Amniotic epithelial cell (primary cell): Measurements from ENCODE around the gene CILP2.
A peak's percentile ranks its signal among the peaks of the same experiment; 100 is the strongest.

Experiments used
- DNase-seq: peaks from one replicate; pipeline ENCODE4 v3.0.0-alpha.2; 2010; ENCODE audit warnings: low read depth

Gene CILP2

DNA sequence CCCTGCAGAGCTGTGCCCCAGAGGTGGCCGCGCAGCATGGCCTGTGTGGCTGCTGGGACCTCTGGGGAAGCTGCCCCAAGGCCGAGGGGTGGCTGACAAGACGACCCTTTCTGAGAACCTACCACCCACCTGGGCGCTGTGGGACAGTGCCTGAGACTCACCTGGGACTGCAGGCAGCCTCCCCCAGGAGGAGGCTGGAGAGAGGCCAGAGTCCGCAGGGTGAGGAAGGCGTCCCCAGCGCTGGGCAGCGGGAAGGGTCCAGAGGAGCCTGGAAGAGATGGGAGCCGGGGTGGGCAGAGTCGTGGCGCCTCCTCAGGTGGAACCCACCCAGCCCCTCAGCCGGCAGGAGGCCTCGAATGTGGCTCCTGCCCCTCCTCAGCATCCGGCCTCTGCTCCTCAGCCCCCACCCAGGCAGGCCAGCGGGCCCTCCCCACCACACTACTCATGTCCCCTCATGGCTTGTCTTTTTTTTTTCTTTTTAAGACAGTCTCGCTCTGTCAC is 25.3 kb downstream of the CILP2 start:
- DNase-seq = no peak

DNA sequence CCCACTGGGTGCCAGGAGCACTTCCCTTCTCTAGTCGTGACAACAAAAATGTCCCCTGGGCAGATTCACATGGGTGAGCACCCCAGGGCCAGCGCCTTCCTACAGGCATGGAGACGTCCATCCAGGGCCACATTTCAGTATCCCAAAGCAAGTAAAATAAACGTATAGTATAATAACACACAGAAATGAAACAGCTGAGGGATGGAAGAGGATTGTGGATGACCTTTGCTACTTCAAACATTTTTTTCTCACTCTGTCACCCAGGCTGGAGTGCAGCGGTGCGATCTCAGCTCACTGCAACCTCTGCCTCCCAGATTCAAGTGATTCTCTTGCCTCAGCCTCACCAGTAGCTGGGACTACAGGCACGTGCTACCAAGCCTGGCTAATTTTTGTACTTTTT is 28.2 kb downstream of the CILP2 start:
- no peak for DNase-seq

DNA sequence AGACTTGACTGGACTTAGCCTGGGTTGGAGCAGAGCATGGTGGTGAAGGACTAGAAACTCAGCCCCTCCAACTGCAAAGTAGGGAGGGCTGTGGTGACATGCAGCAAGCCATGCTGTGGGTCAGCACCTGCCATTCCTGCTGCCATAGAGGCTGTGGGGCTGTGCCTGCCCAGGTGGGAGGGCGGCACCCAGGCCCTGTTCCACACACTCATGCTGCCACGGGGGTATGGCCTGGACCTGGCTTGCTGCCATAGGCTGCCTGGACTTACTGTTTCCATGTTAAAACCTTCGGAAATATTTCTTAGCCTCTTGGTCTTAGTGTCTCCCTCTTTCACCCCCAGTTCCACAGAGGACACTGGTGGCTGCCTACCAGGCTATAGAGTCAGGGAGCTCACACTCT is 29.3 kb downstream of the CILP2 start:
- DNase-seq = no peak

DNA sequence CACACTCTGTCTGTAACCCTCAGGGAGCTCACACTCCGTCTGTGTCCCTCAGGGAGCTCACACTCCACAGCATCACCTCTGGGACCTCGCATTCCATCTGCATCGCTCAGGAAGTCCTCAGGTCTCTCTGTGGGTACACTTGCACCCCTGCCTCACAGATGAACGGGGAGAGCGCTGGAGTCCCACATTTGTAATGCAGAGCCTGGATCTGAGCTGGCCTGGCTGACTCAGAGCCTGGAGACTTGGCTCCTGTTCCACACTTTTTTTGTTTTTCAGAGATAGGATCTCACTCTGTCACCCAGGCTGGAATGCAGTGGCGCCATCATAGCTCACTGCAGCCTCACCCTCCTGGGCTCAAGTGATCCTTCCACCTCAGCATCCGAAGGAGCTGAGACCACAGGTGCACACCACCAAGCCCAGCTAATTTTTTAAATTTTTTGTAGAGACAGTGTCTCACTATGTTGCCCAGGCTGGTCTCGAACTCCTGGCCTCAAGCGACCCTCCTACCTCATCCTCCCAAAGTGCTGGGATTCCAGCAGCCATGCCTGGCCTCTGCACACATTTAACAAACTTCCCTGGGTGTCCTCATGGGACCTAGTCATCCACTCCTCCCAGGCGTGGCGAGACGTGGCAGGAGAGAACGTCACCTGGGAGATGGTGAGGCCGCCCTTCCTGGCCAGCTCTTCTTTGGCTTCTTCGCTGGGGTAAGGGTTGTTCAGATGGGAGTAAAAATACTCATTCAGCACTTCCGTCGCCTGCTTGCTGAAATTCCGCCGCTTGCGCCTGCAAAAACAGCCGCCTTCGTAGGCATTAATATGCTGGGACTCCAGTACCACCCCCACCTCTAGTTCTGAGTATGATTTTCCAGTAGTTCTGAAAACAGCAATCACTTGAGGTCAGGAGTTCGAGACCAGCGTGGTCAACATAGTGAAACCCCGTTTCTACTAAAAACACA is 31.0 kb downstream of the CILP2 start:
- DNase-seq = peak; percentile 37

DNA sequence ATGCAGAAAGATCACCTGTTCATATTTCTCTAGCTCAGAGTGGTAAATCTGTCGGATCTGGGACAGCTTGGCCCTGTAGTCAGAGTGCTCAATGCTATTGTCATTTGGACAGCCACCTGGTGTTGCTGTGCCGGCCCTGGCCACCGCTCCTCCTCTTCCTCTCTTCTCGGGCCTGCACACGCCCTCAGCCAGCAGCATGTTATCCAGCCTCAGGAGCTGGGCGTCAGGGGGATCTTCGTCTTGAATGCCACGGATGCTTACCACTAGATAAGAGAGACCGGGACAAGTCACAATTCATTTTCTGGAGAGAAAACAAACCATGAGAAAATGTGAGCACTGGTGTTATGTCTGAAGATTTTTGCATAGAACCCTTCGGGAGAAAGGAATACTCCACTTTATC is 32.5 kb downstream of the CILP2 start:
- no peak for DNase-seq

DNA sequence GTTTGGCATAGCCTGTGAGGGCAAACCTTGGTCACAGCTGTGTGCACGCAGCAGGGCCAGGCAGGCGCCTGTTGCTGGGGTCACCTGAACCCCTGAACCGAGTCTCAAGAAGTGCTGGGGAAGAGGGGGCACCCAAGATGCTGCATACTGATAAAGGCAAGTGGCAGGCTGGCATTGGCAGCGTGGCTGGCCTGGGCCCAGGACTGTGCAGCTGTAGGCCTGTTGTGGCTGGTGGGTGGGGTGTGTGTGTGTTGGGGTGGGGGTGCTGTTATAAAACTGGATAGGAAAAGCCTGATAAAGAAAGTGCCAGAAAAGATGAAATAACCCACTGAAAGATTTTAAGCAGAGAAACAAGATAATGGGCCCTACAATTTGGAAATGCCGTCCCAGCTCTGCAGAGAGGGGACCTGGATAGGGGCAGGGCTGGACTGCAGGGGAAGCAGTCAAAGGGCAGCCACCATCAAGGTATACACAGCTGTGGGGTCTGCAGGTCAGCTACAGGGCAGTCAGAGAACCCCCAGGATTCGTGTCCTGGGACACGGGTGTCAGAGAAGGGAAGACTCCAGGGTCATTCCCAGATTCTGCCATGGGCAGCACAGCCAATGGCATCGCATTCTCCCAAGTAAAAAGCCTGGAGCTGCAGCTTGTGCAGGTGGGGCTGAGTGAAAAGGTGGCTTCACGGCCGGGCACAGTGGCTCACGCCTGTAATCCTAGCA is 33.2 kb downstream of the CILP2 start:
- DNase-seq = no peak

DNA sequence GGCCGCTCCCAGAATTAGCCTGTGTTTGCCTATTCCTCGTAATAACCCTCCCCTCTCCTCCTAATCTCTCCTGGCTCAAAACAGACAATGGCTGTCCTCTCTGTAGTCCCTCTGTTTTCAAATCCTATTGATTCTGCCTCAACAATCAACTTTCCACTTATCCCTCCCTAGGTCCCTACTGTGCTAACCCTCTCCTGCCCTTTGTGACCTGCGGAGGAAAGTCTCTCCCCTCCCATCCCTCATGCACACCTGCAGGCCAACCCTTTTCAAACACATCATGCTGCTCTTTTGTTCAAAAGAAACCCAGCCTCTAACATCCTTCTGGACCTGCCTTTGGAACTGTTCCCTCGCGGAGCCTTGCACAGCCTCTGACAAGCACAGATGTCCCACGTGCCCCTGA is 37.3 kb downstream of the CILP2 start:
- DNase-seq = no peak

DNA sequence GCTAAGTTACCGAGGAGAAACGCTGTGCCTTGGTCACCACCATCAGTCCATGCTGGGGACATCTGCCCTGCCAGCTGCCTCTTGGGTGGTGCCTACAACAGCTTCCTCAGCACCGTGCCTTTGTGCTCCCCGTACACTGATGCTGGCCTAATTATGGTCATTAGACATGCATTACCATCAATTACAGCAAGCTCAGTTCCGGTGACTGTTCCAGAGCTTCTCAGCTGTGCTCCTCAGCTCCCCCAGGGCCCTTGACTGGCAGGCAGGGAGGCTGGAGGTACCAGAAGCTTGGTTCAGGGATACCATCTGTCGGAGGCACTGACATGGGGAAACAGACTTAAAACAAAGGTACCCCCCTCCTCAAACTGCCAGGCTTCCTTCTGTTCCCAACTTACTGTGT is 40.2 kb downstream of the CILP2 start:
- no peak for DNase-seq

DNA sequence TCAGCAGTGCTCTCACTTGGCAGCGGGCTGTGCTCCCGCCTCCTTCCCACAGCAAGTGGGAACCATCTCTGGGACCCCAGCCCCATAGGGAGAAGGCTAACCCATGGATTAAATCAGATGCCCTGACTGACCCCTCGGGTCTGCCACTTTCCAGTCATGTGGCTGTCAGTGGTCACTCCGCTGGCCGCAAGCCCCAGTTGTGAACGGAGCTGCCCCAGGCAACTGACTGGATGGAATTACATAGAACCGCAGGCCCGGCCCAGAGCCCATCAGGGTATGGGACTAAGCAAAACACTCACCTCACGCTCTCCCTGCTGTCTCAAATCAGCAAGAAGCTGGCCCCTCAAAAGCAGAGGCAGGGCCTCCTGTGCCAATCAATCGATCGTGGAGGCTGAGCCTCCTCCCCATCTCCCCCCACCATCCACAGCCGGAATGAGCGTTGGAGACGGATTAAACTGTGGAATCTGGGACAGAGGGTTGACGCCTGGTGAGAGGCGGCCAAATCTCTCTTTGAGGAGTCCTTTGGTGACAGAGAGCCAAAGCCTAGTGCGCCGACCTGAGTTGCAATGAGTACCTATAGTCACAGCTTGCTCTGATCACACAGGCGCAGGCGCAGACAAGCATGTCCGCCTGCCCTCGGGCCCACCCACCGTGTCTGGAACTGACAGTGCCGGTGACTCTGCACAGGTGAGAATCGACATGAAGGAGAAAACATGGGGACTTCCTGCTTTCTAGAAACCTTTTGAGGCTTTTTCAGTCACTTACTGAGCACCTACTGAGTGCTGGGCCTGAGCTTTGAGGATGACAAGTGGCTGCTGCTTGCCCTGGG is 41.7 kb downstream of the CILP2 start:
- DNase-seq = no peak

DNA sequence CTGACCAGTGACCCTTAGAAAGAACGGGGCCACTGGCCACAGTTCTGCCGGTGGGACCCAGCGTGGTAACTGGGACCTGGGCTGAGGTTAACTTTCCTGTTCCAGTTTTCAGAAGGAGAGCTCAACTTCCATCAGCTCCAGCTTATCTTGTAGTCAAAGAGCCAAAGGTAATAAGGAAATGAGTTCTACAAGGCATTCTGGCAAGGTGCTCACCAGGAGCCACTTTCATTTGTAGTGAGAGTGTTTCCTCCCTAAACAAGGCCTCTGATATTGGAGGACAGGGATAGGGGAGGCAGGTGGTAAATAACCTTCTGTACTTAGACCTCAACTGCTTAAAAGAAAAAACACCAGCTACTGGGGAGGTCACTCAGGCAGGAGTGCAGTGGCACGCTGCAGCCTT is 42.4 kb downstream of the CILP2 start:
- DNase-seq = no peak

DNA sequence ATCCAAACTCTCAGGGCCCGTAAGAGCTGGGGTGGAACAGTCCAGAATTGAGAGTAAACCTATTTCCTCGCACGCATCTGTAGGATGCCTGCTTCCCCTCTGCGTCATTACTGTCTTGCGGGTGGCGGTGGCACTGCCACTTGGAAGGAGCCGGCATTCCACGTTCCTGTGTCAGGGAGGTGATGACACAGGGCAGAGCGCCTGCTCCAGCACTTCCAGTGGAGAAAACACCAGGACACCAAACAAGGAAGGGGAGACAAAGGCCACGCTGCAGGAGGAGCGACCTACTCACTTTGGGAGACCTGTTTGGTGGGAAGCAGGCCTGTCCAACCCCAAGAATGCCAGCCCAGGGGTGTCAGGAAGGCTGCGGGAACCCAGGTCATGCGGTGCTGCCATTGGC is 43.3 kb downstream of the CILP2 start:
- DNase-seq = no peak

DNA sequence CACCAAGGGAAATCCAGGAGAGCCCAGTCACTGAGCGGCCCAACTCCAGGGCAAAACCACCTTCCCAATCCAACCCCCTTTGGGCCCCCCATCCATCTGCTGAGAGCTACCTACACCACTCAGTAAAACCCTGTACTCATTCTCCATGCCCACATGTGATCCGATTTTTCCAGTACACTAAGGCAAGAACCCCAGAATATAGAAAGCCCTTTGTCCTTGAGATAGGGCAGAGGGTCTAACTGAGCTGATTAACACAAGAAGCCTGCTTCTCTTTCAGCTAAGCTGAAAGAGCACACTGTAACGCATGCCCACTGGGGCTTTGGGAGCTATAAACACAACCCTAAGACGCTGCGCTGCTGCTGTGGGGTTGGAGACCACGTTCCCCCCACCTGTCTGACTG is 44.4 kb downstream of the CILP2 start:
- DNase-seq = no peak

DNA sequence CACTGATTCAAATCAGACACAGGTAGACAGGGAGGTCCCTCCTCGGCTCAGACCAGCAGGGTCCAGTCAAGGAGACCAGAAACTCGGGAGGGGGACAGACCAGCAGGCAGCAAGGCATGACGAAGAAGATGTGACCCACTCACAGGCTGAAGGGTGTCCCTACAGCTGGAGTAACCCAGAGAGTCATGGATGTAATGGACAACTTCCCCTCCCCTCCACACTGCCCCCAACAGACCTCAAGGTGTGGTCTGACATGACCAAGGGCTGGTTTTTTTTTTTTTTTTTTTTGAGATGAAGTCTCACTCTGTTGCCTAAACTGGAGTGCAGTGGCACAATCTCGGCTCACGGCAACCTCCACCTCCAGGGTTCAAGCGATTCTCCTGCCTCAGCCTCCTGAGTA is 46.3 kb downstream of the CILP2 start:
- no peak for DNase-seq

DNA sequence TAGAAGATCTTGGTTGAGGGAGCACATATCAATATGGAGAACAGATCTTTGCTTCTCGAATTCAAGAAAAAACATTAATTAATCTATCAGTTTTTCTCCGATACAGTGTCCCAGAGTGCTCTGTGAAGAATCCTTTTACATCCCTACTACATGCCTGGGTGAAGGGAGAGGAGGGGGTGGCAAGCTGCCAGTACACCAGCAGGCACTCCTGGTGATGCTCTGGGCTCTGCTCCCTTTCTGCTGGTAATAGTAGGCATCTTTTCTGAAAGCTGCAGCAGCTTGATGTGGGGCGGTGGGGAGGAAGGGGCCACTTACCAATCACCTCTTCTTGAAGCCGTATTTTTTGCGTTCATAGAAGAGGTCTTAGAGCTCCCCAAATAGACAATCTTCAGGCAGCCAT is 49.7 kb downstream of the CILP2 start:
- no peak for DNase-seq

DNA sequence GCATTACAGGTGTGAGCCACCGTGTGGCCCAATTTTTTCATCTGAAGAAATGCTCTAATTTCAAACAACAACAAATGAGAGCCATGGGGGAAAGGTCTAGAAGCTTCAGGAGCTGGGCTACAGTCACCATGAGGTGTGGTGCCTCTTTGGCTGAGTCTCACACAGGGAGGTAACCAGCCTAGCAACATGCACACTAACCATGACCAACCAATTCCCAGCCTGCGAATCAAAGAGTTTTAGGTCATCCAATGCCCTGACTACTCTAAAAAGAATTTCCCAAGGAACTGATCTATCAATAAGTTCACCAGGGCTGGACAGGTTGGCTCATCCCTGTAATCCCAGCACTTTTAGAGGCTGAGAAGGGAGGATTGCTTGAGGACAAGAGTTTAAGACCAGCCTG is 50.5 kb downstream of the CILP2 start:
- no peak for DNase-seq

DNA sequence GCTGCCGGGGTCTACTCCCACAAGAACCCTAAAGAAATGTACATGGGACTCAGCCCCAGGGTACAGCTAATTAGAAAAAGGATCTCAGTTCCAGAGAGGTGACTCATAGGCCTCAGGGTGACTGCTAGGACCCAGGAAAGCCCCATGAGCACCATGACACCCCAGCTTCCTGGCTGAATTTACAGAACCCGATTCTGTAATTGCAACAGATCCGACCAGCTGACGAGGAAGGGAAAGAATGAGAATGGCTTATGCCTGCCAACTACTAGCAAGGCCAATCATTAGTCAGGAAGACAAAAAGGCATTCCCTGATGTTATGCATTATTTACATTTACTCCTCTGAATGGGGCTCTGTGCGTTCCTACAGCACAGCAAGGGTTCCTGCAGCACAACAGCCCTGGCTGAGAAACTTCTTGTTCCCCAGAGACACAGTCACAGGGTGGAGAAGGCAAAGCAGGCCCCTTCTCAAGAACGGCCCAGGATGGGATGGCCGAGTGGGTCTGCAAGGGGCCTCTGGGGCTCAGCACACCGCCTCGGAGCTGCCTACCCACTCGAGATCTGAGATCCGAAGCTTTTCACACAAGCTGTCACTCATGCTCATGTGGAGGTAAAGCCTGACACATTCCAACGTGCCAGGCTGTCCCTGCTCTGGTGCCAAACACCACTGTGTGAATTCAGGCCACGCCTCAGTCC is 53.2 kb downstream of the CILP2 start:
- peak; percentile 89 for DNase-seq

DNA sequence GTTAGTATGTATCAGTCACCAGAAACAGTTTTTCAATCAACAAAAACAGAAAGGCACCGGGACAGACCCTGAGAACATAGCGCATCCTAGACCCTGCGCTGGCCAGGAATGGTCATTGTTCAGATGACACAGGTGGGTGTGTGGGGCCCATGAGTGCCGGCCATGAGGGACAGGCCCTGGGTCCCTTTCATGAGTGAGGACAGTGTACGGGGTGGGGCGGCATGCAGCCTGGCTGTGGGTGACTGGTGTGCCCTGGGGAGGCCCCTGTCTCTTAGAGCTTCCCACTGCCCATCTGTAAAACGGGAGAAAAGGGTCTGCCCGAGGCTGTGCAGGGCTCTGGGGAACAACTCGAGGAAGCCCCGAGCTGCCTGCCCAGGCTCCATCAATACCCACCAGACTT is 54.6 kb downstream of the CILP2 start:
- DNase-seq = no peak

DNA sequence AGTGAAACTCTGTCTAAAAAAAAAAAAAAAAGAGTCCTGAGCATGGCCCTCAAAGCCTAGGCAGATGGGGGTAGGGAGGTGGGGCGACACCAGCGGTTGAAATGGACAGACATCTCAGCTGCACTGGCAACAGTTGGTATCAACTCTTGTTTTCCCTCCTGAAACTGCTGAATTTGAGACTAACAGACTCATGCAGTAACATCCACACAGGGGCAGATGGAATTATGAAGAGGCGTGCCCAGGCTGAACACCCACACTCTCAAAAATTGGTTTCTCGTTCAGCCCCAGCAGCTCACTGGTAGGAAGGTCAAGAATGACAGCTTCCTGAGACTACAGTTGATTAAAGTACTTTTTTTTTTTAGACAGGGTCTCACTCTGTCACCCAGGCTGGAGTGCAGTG is 56.3 kb downstream of the CILP2 start:
- no peak for DNase-seq

DNA sequence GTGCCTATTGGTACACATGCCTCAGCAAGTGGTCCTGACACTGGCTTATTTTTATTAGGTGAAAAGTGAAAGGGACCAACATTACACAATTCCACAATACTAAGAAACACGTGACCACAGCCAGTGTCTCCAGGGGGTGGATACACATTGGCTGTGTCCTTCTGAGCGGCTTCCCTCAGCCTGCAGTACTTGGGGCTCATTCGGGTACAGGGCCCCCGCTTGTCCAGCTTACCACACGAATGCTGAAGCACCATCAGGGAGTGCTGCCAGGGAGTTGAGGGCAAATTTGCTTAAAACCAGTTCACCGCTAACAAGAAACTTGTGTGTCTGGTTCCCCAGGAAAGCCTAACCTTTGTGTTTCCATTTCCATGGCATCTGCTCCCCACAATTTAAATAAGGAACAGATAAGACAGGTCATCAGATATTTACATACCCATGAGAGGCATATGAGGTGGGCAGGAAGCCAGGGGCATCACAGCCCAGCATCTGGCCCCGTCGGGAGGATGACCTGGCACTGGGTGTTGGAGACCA is 57.2 kb downstream of the CILP2 start:
- DNase-seq = peak; percentile 19
